Stimulated activated naive CD8-positive, alpha-beta T cell treated with anti-CD3 and anti-CD28 coated beads, Interleukin-15, Interleukin-2, amounts not matched to agents 100 ng/mL and 50 ng/mL, for 24 hours (primary cell): Measurements from ENCODE around the gene NAXD.
"Not testable (repeated sequence)": the region's sequence is repeated elsewhere in the genome, so short reads cannot be mapped to it uniquely, and the experiment has no call there.

Experiments used
- H3K27ac Mint-ChIP-seq: one replicate; pipeline ENCODE4 v1.8.0; 2021; ENCODE audit warnings: mild to moderate bottlenecking, mixed read lengths
- H3K27me3 Mint-ChIP-seq: one replicate; pipeline ENCODE4 v1.8.0; 2021; ENCODE audit warnings: mixed read lengths
- H3K36me3 Mint-ChIP-seq: one replicate; pipeline ENCODE4 v1.8.0; 2021; ENCODE audit warnings: low read depth, mixed read lengths
- H3K4me1 Mint-ChIP-seq: one replicate; pipeline ENCODE4 v1.8.0; 2021; ENCODE audit warnings: low read depth, mixed read lengths
- H3K4me3 Mint-ChIP-seq: one replicate; pipeline ENCODE4 v1.8.0; 2021; ENCODE audit warnings: mild to moderate bottlenecking, mixed read lengths
- H3K9me3 Mint-ChIP-seq: one replicate; pipeline ENCODE4 v1.8.0; 2021; ENCODE audit warnings: mixed read lengths

NAXD gene

DNA sequence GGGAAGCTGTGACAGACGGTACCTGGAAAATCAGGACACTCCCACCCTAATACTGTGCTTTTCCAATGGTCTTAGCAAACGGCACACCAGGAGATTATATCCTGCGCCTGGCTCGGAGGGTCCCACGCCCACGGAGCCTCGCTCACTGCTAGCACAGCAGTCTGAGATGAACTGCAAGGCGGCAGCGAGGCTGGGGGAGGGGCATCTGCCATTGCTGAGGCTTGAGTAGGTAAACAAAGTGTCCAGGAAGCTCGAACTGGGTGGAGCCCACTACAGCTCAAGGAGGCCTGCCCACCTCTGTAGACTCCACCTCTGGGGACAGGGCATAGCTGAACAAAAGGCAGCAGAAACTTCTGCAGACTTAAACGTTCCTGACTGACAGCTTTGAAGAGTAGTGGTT lies 54.5 kb downstream of the NAXD start:
- not testable (repeated sequence) for H3K27ac Mint-ChIP-seq, H3K4me3 Mint-ChIP-seq, H3K27me3 Mint-ChIP-seq, H3K9me3 Mint-ChIP-seq
- Mint-ChIP-seq H3K36me3 (peaks cover 87% of the 10 kb centered on the region), H3K4me1 (peaks cover 20% of the 10 kb centered on the region)

DNA sequence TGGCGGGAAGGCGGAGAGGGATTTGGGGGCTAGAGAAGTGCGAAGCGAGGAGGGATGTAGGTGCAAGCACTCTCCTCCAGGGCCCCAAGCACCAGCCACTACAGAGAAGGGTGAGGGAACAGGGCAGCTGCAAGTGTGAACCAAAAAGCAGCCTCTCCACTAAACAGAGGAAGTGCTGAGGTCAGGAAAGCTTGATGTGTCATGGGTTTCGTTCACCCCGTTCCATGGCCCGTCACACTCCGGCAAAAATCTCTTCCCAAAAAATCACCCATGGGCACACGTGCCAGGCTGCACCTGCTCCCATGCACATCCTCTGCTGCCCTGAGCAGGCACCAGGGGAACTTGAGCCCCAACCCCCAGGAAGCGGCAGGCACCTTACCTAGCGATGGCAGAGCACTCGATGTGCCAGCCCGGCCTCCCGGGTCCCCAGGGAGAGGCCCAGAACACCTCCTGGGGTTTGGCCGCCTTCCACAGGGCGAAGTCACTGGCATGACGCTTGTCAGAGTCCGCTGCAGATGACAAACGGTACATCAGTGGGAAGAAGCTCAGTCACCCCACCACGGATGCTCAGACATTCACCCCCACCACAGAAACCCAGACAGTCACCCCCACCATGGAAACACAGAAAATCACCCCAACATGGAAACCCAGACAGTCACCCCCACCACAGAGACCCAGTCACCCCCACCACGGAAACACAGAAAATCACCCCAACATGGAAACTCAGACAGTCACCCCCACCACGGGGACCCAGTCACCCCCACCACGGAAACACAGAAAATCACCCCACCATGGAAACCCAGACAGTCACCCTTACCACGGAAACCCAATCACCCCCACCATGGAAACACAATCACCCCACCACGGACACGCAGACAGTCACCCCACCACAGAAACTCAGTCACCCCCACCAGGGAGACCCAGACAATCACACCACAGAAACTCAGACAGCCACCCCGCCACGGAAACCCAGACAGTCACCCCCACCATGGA lies 61.5 kb downstream of the NAXD start:
- peak overlapping the region; percentile 86 for H3K27ac Mint-ChIP-seq

DNA sequence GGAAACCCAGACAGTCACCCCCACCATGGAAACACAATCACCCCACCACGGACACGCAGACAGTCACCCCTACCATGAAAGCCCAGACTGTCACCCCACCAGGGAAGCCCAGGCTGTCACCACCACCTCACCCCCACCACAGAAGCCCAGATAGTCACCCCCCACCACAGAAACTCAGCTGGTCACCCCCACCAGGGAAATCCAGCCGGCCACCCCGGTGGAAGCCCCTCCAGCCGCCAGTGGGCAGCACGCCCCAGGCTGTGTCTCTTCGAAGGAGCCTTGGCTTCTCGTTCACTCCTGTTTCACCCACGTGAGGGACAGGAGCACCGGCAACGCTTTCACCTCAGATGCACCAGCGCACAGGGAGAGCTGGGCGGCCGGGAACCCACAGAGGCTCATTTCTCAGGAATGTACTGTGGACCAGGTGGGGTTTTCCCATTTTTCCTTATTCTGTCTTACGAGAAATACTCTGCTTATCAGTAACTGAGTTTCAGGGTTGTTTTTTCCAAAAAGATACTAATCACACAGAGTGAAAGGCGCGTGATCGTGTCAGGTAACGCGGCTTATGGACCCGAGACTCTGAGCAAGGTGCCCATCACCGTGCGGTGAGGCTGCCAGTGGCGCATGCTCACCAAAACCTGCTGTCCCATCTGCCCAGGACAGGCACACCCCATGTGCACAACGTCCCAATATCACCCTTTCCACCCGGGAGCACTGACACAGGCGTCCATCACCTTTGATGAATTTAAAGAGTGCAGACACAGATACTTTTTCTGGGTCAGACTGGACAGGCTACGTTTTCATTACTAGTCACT lies 62.6 kb downstream of the NAXD start:
- no peaks in the 10 kb centered on the region for H3K27me3 Mint-ChIP-seq
- peaks cover 28% of the 10 kb centered on the region for H3K4me1 Mint-ChIP-seq
- H3K9me3 Mint-ChIP-seq = peaks cover 5% of the 10 kb centered on the region
- H3K4me3 Mint-ChIP-seq = peak overlapping the region; percentile 58
- H3K27ac Mint-ChIP-seq = peak overlapping the region; percentile 86
- H3K36me3 Mint-ChIP-seq = peaks cover 78% of the 10 kb centered on the region

More for the DNA sequence above, 61.5 kb downstream of the NAXD start:
- H3K4me1 Mint-ChIP-seq = peaks cover 32% of the 10 kb centered on the region
- peaks cover 79% of the 10 kb centered on the region for H3K36me3 Mint-ChIP-seq
- peaks cover 5% of the 10 kb centered on the region for H3K9me3 Mint-ChIP-seq
- peak overlapping the region; percentile 68 for H3K4me3 Mint-ChIP-seq
- no peaks in the 10 kb centered on the region for H3K27me3 Mint-ChIP-seq

DNA sequence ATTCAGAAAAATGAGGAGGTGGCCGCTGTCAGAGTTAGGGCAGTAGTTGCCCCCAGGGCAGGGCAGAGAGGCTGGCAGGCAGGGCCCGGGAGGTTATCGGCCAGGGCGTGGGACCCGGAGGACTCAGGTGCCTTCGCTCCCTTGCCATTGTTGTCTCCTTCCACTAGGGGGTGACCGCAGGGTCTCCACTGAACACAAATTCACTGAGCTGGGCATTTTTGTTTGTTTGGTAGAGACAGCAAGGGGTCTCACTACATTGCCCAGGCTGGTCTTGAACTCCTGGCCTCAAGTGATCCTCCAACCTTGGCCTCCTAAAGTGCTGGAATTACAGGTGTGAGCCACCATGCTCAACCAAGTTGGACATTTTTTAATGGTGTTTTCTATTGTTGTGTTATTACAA lies 65.5 kb downstream of the NAXD start:
- H3K27ac Mint-ChIP-seq = no peak overlapping the region

DNA sequence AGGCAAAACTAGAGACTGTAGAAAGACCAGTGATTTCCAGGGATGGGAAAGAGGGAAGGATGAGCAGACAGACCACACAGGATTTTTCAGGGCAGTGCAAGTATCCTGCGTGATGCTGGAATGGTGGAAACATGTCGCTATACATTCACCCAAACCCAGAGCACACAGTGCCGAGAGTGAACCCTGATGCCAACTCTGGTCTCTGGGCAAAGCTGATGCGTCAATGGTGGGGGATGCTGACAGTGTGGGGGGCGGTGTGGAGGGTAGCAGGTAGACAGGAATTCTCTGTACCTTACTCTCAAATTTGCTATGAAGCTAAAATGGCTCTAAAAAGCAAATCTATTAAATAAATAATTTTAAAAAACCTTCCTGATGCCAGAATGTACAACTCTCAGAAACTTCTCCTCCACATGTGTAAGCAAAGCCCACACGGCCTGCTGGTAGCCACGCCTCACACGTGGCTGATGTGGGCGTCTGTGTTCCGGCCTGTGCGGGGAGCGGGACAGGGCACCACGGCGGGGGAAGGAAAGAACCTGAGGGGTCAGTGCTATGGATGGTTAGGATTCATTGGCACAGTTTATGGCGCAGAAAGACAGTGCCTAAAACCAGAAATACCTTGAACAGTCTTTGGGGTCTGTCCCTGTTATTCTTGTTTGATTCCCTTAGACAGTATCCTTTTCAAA lies 66.7 kb downstream of the NAXD start:
- peaks cover 71% of the 10 kb centered on the region for H3K36me3 Mint-ChIP-seq

More for the DNA sequence above, 65.5 kb downstream of the NAXD start:
- Mint-ChIP-seq H3K9me3 (peaks cover 5% of the 10 kb centered on the region), H3K36me3 (peaks cover 74% of the 10 kb centered on the region), H3K27me3 (no peaks in the 10 kb centered on the region), H3K4me1 (peaks cover 19% of the 10 kb centered on the region), H3K4me3 (no peak overlapping the region)

DNA sequence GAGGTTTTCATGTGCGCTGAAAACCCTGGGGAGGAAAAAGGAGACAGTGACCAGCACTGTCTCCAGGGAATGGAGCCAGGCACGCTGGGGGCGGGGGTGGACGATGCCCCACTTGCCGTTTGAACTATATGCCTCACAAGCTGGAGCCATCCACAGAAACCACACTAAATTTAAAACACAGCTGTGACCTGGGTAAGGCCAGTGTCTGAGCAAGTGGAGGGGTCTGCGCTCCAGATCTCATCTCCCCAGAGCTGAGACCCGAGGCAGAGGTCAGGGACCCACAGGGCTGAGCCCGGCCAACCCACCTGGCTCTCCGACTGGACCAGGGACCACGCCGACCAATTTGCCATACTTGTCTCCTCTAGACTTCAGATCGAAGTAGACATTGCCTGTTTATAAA lies 67.4 kb downstream of the NAXD start:
- Mint-ChIP-seq H3K27me3 (no peaks in the 10 kb centered on the region), H3K4me1 (peaks cover 6% of the 10 kb centered on the region), H3K9me3 (peaks cover 5% of the 10 kb centered on the region), H3K4me3 (no peak overlapping the region), H3K36me3 (peaks cover 73% of the 10 kb centered on the region), H3K27ac (no peak overlapping the region)

More for the DNA sequence above, 66.7 kb downstream of the NAXD start:
- H3K27ac Mint-ChIP-seq = no peak overlapping the region
- peaks cover 7% of the 10 kb centered on the region for H3K4me1 Mint-ChIP-seq
- H3K4me3 Mint-ChIP-seq = no peak overlapping the region
- H3K9me3 Mint-ChIP-seq = peaks cover 5% of the 10 kb centered on the region
- no peaks in the 10 kb centered on the region for H3K27me3 Mint-ChIP-seq

DNA sequence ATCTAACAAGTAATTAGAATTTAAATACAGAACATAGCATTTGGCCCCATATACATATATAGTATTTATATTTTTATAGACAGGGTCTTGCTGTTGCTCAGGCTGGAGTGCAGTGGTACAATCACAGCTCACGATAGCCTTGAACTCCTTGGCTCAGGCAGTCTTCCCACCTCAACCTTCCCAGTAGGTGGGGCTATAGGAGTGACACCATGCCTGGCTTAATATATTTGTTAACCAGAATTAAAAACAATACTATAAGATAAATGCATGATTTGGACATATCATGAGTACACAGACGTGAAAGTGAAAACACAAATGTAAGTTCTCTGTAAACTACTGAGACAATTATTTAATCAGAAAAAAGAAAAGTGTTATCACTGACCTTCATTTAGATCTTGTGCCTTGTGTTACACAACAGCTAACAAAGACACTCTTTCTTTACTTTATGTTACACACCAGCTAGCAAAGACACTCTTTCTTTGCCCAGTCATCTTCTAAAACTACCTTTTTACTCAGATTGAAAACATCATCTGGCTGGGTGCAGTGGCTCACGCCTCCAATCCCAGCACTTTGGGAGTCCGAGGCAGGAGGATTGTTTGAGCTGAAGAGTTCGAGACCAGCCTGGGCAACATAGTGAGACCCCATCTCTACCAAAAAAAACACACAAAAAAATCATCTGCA lies 68.0 kb downstream of the NAXD start:
- H3K27ac Mint-ChIP-seq = no peak overlapping the region
- peaks cover 72% of the 10 kb centered on the region for H3K36me3 Mint-ChIP-seq
- H3K4me3 Mint-ChIP-seq = no peak overlapping the region
- H3K9me3 Mint-ChIP-seq = peaks cover 2% of the 10 kb centered on the region
- H3K4me1 Mint-ChIP-seq = peaks cover 3% of the 10 kb centered on the region
- no peaks in the 10 kb centered on the region for H3K27me3 Mint-ChIP-seq

DNA sequence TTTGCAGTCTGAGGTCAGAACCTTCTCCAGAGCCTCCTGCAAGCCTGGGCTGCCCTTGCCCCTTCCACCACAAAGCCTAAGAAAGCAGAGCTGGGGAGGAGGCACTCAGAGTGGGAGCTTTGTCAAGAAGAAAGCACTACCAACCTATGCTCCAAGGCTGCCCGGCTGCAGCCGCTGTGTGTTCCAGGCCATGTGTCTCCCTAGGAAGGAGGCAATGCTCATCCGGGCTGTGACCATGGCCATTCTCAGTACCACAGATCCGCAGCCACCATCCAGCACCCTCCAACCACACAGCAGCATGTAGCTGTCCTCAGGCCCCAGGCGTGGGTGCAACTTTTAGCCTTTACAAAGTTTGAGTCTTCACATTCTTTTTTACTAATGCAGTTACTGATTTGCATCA lies 68.6 kb downstream of the NAXD start:
- no peaks in the 10 kb centered on the region for H3K9me3 Mint-ChIP-seq
- H3K27ac Mint-ChIP-seq = no peak overlapping the region
- H3K27me3 Mint-ChIP-seq = no peaks in the 10 kb centered on the region
- H3K4me3 Mint-ChIP-seq = no peak overlapping the region
- H3K4me1 Mint-ChIP-seq = no peaks in the 10 kb centered on the region
- H3K36me3 Mint-ChIP-seq = peaks cover 72% of the 10 kb centered on the region

DNA sequence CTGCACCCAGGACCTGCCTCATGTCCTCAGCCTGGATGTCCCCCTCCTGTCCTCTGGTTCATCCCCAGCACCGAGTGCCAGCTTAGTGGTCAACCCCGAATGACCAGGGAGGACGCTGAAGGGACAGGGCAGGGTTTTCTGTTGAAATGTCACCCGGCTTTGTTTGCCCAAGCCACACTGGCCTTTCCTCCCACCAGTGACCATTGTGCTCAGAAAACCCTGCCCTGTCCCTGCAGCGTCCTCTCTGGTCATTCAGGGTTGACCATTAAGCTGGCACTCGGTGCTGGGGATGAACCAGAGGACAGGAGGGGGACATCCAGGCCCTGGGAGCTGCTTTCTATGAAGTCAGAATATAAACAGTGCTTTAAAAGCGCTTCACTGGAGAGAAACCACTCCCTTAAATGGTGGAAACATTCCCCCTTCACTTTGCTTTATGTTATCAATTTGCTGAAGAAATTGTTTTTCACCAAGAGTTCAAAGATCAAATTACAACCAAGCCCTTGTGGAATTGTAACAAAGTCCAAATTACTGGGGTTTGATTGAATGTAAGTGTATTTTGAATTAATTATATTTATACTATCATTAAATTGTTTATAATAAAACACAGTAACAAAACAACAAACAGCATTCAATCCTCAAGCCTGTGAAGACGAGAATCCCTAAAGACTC lies 69.2 kb downstream of the NAXD start:
- H3K27me3 Mint-ChIP-seq = no peaks in the 10 kb centered on the region
- no peaks in the 10 kb centered on the region for H3K9me3 Mint-ChIP-seq
- H3K36me3 Mint-ChIP-seq = peaks cover 67% of the 10 kb centered on the region
- H3K4me1 Mint-ChIP-seq = no peaks in the 10 kb centered on the region
- H3K27ac Mint-ChIP-seq = no peak overlapping the region
- H3K4me3 Mint-ChIP-seq = no peak overlapping the region

DNA sequence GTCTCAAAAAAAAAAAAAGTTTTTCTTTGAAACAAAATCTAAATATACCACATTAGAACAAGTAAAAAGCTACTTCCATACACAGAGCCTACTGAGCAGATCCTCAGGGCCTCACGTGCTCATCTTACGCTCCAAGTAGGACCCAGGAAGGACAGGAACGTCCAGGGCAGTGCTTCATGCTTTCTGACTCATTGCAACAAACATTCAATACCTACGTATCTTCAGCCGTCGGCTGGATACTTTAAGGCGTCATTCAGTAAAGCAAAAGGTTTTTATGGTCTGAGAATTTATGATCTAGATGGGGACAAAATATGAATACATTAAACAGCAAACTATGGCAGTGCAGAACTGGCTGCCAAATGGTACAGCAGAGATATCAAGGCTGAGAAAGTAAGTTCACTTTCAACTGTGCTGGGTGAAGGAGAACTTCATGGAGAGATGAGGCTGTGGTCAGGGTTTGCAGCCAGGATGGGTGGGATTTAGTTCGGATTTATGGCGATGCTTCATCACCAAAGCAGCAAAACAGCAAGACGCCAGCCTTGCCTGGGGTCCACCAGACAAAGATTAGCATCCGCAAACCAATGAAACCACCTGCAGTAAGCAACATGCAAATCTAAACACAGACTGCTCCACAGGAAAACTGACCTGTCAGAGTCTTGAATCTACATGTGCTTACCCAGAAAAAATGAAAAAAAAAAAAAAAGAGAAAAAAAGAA lies 70.1 kb downstream of the NAXD start:
- H3K9me3 Mint-ChIP-seq = no peaks in the 10 kb centered on the region
- no peak overlapping the region for H3K4me3 Mint-ChIP-seq
- H3K27me3 Mint-ChIP-seq = no peaks in the 10 kb centered on the region
- H3K36me3 Mint-ChIP-seq = peaks cover 67% of the 10 kb centered on the region
- H3K4me1 Mint-ChIP-seq = no peaks in the 10 kb centered on the region
- peak overlapping the region; percentile 2 for H3K27ac Mint-ChIP-seq

DNA sequence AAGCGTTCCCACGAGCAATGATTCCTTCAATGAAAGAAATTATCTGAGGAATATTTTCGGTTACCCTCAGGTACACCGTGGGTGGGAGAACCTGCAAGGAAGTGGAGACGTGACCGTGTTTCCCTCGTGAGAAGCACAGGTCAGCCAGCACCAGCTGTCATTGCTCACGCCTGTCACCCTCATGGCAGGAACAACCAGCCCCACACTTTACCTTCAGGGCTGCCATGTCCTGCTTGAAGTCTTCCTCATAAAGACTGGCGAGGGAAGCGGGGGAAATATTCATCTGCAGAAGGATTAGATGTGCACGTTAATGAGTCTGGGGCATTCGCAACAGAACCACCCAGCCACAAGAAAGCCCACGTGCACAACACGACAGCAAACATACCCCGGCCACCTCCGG lies 72.4 kb downstream of the NAXD start:
- Mint-ChIP-seq H3K4me1 (no peaks in the 10 kb centered on the region), H3K36me3 (peaks cover 63% of the 10 kb centered on the region), H3K27ac (no peak overlapping the region), H3K27me3 (no peaks in the 10 kb centered on the region), H3K9me3 (no peaks in the 10 kb centered on the region), H3K4me3 (no peak overlapping the region)

DNA sequence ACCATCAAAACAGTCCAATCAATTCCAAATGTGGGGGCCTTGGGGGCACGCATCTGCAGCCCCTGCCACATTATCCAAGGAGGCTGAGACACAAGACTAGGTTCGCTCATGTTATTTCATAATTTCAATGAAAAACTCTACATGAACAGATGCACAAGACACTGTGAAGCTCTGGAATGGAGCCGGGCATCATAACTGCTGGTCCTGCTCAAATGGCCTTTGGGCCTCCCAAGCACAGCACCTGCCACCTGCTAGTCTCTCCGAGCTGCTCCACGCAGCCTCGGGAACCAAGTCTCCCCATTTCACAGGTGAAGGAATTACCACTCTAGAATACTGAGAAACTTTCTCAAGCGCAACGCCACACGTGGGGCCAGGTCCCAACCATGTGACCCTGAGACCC lies 73.7 kb downstream of the NAXD start:
- Mint-ChIP-seq H3K27ac (no peak overlapping the region), H3K4me3 (no peak overlapping the region), H3K27me3 (no peaks in the 10 kb centered on the region), H3K36me3 (peaks cover 58% of the 10 kb centered on the region), H3K4me1 (no peaks in the 10 kb centered on the region), H3K9me3 (no peaks in the 10 kb centered on the region)
